Testis (tissue), 3 donors: ENCODE measurements around the gene BLACAT1. TPM values are rescaled to one million over a fixed set of nuclear protein-coding genes. Genes with fewer than 3 reads are reported as not detected.

Experiments used
- DNase-seq: peaks from one replicate; pipeline ENCODE4 v3.0.0-alpha.2; 2019
- H3K27ac ChIP-seq, 2 donors: fragments of 200-600 bp; sonication (generic); one replicate each; pipeline ENCODE4 v1.5.1; 2019
- H3K27me3 ChIP-seq: fragments of 200-600 bp; sonication (generic); one replicate; pipeline ENCODE4 v1.5.1; 2019
- H3K36me3 ChIP-seq: fragments of 200-600 bp; sonication (generic); one replicate; pipeline ENCODE4 v1.5.1; 2017; ENCODE audit warnings: low read depth; ENCODE audit errors: missing control alignments
- H3K4me1 ChIP-seq: fragments of 200-600 bp; sonication (generic); one replicate; pipeline ENCODE4 v1.5.1; 2019
- H3K4me3 ChIP-seq, 2 donors: fragments of 200-600 bp; sonication (generic); one replicate each; pipeline ENCODE4 v1.5.1; 2017 to 2019
- H3K9me3 ChIP-seq: fragments of 200-600 bp; sonication (generic); one replicate; pipeline ENCODE4 v1.5.1; 2017
- POLR2A ChIP-seq: fragments of 450-650 bp; IDR thresholded peaks from one replicate; pipeline ENCODE4 v1.6.1; 2017; ENCODE audit warnings: antibody characterized with exemption, mild to moderate bottlenecking, moderate library complexity
- WGBS, 2 donors: methylation state at CpG; one replicate each; pipeline ENCODE4 v1.1.5; 2018; 5-methylcytosine and 5-hydroxymethylcytosine counted together
- intact Hi-C: fragments of 100-400 bp; cut with DNase I; formaldehyde crosslinking; loops from one replicate; pipeline ENCODE4 v1.15.1; 2023; ENCODE audit warnings: low total_unique reads
- polyA plus RNA-seq: library from polyadenylated mRNA; stranded (reverse); fragments of 350-450 nt; fragmentation: Illumina TruSeq; extraction: RNeasy Lipid Tissue Mini Kit (QIAGEN cat#74804); gene quantifications from one replicate; pipeline ENCODE4 v1.2.3, GENCODE V29; 2014; ENCODE audit warnings: low read depth, low replicate concordance; ENCODE audit not compliant: insufficient read depth
- total RNA-seq, 2 donors: library from RNA; depleted of rRNA; stranded (reverse); fragments of >200 nt; gene quantifications; one replicate each; pipeline ENCODE4 v1.2.3, GENCODE V29; 2016
- TF ChIP-seq, protein P1 (sequence below), 3 experiments: fragments of 450-650 bp in 2 of 3; fragments of 200-600 bp in 1 of 3; sonication (generic) in 1 of 3; IDR thresholded peaks; one replicate each; pipeline ENCODE4 v1.5.1; 2016 to 2019; ENCODE audit warnings: antibody characterized with exemption in 3 of 3, mild to moderate bottlenecking in 2 of 3, moderate library complexity in 1 of 3

BLACAT1 gene
- total and polyA plus RNA-seq, 3 donors from 2014 or later = 5.9 to 15.5 (median 14.4) TPM

DNA sequence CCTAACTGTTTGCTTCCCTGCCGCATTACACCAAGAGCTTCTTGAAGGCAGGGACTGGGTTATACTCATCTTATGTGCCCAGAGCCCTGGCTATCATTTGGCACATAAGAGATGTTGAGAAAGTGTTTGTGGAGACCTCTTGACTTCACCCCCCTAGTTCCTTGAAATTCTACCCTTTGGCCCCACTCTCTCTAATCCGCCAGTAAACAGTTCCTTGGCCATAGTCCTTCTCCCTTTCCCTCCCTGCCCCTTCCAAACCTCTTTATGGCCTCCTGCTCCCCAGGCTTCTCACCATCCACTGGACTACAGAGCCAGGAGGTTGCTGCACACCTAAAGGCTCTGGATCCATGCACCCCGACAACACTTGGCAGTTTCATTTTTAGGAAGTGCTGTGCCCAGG, 47.1 kb upstream of the BLACAT1 start:
- H3K9me3 ChIP-seq = no peaks in the 10 kb centered on the region
- H3K27me3 ChIP-seq = no peaks in the 10 kb centered on the region
- intact Hi-C loops = no loop called here
- no peaks in the 10 kb centered on the region for H3K36me3 ChIP-seq
- no peak overlapping the region for H3K4me3 ChIP-seq
- no peak for DNase-seq
- H3K27ac ChIP-seq = no peak overlapping the region
- H3K4me1 ChIP-seq = peaks cover 21% of the 10 kb centered on the region
- TF ChIP-seq POLR2A = no peak
- TF ChIP-seq, protein P1, sequence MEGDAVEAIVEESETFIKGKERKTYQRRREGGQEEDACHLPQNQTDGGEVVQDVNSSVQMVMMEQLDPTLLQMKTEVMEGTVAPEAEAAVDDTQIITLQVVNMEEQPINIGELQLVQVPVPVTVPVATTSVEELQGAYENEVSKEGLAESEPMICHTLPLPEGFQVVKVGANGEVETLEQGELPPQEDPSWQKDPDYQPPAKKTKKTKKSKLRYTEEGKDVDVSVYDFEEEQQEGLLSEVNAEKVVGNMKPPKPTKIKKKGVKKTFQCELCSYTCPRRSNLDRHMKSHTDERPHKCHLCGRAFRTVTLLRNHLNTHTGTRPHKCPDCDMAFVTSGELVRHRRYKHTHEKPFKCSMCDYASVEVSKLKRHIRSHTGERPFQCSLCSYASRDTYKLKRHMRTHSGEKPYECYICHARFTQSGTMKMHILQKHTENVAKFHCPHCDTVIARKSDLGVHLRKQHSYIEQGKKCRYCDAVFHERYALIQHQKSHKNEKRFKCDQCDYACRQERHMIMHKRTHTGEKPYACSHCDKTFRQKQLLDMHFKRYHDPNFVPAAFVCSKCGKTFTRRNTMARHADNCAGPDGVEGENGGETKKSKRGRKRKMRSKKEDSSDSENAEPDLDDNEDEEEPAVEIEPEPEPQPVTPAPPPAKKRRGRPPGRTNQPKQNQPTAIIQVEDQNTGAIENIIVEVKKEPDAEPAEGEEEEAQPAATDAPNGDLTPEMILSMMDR (IDR thresholded peaks at IDR 0.05) = no peak
- 83 to 90% methylated on average over 3 of the region's 3 CpGs for WGBS, 2 donors

GRCh38 chr1:205502111-205502810, 46.4 kb upstream of the BLACAT1 start:
- DNase-seq = no peak
- Histone ChIP-seq H3K4me1 (peaks cover 21% of the 10 kb centered on the region), H3K4me3 (no peak overlapping the region), H3K36me3 (no peaks in the 10 kb centered on the region), H3K27me3 (no peaks in the 10 kb centered on the region), H3K9me3 (no peaks in the 10 kb centered on the region), H3K27ac (no peak overlapping the region)
- WGBS, 2 donors = 88 to 92% methylated on average over 3 of the region's 3 CpGs
- no peak for TF ChIP-seq POLR2A
- TF ChIP-seq, protein P1 (IDR thresholded peaks at IDR 0.05) = no peak
- intact Hi-C loops = no loop called here

GRCh38 chr1:205500240-205501233, 44.7 kb upstream of the BLACAT1 start:
- H3K9me3 ChIP-seq = no peaks in the 10 kb centered on the region
- no peaks in the 10 kb centered on the region for H3K36me3 ChIP-seq
- peaks cover 19% of the 10 kb centered on the region for H3K4me1 ChIP-seq
- H3K27ac ChIP-seq = no peak overlapping the region
- H3K27me3 ChIP-seq = no peaks in the 10 kb centered on the region
- no peak for DNase-seq
- WGBS, 2 donors = 49 to 60% methylated on average over 7 to 9 of the region's 9 CpGs
- TF ChIP-seq, protein P1 (IDR thresholded peaks at IDR 0.05) = no peak
- TF ChIP-seq POLR2A = no peak
- no peak overlapping the region for H3K4me3 ChIP-seq
- intact Hi-C loops = no loop called here

DNA sequence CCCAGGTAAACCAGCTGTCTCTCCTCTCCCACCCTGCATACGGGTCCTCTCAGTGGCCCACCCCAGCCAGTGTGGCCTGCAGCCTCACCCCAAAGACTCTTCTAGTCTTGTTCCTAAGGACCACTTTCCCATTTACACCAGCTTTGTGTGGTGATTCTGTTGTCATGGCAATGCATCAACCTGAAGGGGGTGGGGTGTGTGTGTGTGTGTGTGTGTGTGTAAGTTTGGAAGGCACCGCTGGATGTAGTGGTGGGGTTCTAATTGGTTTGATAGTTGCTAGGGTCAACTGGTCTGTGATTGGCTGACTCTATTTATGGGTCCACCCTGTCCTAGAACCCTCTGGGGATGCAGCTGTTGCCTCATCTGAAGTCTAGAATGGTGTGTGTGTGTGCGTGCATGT, 43.9 kb upstream of the BLACAT1 start:
- H3K36me3 ChIP-seq = no peaks in the 10 kb centered on the region
- peaks cover 12% of the 10 kb centered on the region for H3K4me1 ChIP-seq
- no peak overlapping the region for H3K27ac ChIP-seq
- intact Hi-C loops = no loop called here
- H3K4me3 ChIP-seq = no peak overlapping the region
- H3K9me3 ChIP-seq = no peaks in the 10 kb centered on the region
- 79 to 85% methylated on average over 3 of the region's 3 CpGs for WGBS, 2 donors
- DNase-seq = no peak
- TF ChIP-seq, protein P1 (IDR thresholded peaks at IDR 0.05) = no peak
- TF ChIP-seq POLR2A = no peak
- no peaks in the 10 kb centered on the region for H3K27me3 ChIP-seq
